DMS 273 (cell line): ENCODE measurements around the gene ADARB2.
A peak's percentile ranks its signal among the peaks of the same experiment; 100 is the strongest.

Experiments
- DNase-seq: peaks from one replicate; lab custom pipeline; 2025; ENCODE audit not compliant: unreplicated experiment; lab: John Stamatoyannopoulos, UW

The ADARB2 gene

DNA sequence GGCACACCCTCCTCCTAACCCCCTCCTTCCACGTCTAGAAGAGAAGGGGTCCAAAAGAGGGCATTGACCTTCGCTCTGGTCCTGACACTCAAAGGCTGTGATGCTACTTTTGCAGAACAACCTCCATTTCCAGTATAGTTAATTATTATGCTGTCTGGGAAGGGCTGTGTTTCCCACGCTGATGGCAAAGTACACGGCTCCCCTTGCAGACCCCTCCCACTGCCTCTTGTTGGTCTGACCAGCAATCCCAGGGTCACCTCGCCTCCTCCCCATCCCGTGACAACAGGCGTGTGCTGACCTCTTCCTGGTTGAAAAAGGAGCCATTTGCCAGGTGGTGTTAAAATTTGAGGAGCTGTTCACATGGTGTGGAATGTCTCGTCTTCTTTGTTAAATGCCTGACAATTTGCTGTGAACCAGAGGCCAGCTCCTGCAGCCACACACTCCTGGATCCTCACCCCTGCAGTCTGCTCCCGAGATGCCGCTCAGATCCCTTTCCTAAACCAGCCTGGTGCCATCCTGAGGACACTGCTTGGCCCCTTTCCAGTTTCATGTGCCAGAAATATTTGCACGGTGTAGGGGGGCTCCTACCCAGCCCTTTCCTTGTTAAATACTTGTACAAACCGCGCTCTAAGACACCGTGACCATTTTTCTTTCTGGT is 359.5 kb downstream of the ADARB2 start:
- DNase-seq: no peak

DNA sequence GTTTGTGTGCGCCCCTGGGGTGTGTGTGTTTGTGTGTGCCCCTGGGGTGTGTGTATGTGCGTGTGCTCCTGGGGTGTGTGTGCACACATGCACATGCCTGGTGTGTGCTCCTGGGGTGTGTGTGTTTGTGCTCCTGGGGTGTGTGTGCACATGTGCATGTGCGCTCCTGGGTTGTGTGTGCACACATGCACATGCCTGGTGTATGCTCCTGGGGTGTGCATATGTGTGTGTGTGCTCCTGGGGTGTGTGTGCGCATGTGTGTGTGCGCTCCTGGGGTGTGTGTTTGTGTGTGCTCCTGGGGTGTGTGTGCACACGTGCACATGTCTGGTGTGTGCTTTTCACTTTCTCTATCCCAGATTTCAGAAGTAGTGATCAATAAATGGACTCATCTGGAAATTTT is 360.1 kb downstream of the ADARB2 start:
- DNase-seq: no peak

DNA sequence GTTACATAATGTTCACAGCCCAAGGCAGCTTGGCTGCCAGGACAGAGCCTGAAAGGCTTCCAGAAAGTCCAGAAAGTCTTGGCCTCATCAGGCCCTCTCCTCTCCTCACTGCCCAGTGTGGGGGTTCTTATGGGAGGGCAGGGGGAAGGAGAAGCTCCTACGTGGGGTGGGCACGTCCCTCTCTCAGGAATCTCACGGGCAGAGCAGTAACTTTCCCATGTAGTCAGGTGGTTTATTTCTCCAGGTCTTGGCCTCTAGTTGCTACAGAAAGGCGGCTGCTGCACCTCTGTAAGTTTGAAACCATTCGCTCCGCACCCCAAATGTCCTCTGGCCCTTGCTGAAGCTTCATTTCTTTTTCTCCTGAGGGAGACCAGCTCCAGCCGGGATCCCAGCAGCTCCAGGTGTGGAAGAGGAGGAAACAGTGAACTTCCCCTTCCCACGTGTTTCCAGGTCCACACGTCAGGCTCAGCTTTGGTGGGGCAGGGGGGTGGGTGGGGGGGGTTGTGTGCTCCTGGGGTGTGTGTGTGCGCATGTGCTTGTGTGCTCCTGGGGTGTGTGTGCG is 360.9 kb downstream of the ADARB2 start:
- DNase-seq: no peak

DNA sequence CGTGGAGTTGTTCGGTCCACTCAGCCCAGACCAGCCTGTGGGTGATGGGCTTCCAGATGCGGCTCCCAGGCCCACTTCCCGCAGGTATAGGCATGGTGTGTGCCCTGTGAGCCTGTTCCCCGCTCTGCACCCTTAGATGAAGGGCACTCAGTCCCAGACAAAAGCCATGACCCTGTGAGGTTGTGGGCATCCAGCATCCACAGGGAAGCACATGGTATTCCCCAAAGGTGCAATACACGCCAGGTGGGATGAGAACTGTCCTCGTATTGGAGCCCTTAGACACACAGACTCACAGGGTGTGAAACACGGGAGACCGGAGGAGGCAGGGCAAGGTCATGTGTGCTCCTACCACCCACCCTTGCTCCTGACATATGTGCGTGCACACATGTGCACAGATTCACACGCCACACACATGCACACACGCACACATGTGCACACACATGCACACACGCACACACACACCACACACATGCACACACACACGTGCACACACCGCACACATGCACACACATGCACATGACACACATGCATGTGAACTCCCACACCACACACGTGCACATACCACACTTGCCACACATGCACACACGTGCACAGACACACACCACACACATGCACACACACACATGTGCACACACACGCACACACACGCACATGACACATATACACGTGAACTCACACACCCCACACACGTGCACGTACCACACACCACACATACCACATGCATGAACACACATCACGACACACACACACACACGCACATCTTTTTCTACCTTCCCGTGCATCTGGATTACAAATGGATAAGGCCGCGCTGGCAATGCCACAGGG is 361.8 kb downstream of the ADARB2 start:
- no peak for DNase-seq

- DNase-seq: no peak
Measured at GRCh38 chr10:1374511-1375345, 362.6 kb downstream of the ADARB2 start.

DNA sequence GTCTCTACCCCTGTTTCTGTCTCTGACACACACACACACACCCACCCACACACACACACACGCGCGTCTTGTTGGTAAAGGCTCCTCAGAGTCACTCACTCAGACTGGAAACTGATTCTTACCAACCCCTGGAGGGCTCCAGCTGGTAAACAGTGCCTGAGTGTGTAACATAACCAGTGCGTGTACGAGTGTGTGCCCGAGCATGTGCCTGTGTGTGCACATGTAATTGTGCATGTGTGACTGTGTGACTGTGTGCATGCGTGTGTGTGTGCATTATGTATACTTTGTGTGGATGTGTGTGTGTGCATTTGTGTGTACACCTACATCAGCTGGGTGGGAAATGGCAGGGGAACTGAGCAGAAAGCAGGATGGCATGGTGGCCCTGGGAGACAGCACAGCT is 364.0 kb downstream of the ADARB2 start:
- no peak for DNase-seq

DNA sequence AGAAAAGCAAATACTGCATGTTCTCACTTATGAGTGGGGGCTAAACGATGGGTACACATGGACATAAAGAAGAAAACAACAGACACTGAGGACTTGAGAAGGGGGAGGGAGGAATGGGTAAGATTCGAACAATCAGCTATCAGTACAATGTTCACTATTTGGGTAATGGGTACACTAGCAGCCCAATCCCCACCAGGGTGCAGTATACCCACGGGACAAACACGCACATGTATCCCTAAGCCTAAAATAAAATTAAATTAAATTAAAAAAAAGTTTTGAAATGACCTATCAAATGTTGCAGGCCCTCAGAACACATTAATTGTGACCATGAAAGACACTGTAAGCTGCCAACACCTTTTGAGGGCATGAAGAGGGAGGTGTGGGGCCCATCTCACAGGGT is 365.1 kb downstream of the ADARB2 start:
- DNase-seq: no peak

- no peak for DNase-seq
Measured at GRCh38 chr10:1370298-1370697, 367.0 kb downstream of the ADARB2 start.

- DNase-seq: no peak
Measured at GRCh38 chr10:1369665-1370064, 367.7 kb downstream of the ADARB2 start.

GRCh38 chr10:1369197-1369596 is 368.1 kb downstream of the ADARB2 start:
- no peak for DNase-seq

DNA sequence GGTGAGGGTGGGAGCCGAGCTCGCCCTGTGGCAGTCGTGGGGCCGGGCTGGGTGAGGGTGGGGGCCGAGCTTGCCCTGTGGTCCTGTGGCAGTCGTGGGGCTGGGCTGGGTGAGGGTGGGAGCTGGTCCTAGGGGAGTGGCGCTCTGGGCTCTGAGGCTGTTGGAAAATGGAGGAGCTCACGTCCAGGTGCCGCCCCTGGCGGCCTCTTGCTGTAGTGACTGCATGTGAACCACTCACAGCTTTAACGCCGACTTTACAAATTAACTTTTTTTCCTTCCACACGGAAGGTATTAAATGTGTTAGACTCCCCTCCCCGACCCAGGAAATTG is 368.5 kb downstream of the ADARB2 start:
- DNase-seq: peak; percentile 47

GRCh38 chr10:1367938-1368841 is 369.1 kb downstream of the ADARB2 start:
- DNase-seq: no peak

DNA sequence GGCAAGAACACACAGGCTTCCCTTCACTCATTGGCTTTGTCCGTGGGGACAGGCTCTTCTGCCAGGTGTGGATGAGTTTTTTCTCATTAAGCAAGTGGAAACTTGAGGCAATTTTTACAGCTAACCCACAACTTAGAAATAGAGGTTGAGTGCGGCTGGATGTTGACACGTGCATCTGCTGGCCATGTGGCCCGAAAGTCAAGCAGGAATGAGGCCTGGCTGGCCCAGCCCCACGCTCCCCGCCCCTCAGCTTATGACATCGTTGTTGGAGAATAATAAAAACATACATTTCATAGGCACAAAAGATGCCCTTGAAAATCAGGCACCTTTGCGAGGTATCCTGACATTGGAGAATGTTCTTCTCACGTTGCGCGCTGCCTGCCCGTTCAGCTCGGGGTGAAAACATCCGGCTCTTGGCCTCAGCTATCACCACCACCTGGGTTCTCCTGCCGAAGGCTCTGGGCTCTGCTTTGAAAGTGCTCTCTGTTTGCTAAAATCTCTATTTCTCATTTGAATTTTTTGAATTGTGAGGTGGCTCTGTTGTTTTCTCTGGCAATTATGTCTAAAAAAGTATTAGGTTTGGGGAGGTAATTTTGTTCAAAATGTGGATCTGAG is 370.4 kb downstream of the ADARB2 start:
- DNase-seq: no peak

- DNase-seq: no peak
Measured at GRCh38 chr10:1366322-1366691, 371.0 kb downstream of the ADARB2 start.

GRCh38 chr10:1365540-1366321 is 371.6 kb downstream of the ADARB2 start:
- DNase-seq: no peak

GRCh38 chr10:1364151-1364910 is 373.0 kb downstream of the ADARB2 start:
- no peak for DNase-seq

- DNase-seq: no peak
Measured at GRCh38 chr10:1363446-1364121, 373.7 kb downstream of the ADARB2 start.
